ENCODE data around the gene CD44. TPM values are rescaled to one million over a fixed set of nuclear protein-coding genes. Genes with fewer than 3 reads are reported as not detected.

Gene CD44
- polyA plus RNA-seq, 1 donor from 2014 or later: 0.77 TPM

- TF ChIP-seq CTCF (IDR thresholded peaks at IDR 0.05; ENCODE audit: poor library complexity, severe bottlenecking): no peak
- TF ChIP-seq EP300 (conservative IDR thresholded peaks at IDR 0.05; ENCODE audit: poor library complexity, severe bottlenecking): no peak
- no peak for TF ChIP-seq POLR2AphosphoS5 (IDR thresholded peaks at IDR 0.05)
- TF ChIP-seq REST (IDR thresholded peaks at IDR 0.05; ENCODE audit: borderline replicate concordance): no peak
- TF ChIP-seq EZH2 (IDR thresholded peaks at IDR 0.05; ENCODE audit: borderline replicate concordance, insufficient read depth, low read length, poor library complexity, severe bottlenecking): no peak
- no peak for TF ChIP-seq SMC3 (conservative IDR thresholded peaks at IDR 0.05; ENCODE audit: poor library complexity)
- no peak for TF ChIP-seq TAF1 (IDR thresholded peaks at IDR 0.05; ENCODE audit: low read depth)
- TF ChIP-seq MXI1 (conservative IDR thresholded peaks at IDR 0.05; ENCODE audit: poor library complexity, severe bottlenecking): no peak
- no peak for TF ChIP-seq RAD21 (conservative IDR thresholded peaks at IDR 0.05)
- H2AFZ ChIP-seq (ENCODE audit: low read depth, low read length): no peak overlapping the region
Observed at GRCh38 chr11:35245786-35246185, 106.8 kb downstream of the CD44 start.

GRCh38 chr11:35246745-35247144 lies 107.8 kb downstream of the CD44 start:
- Histone ChIP-seq H3K9me2 (ENCODE audit: insufficient read depth, low read length) (no peaks in the 10 kb centered on the region), H3K27me3 (ENCODE audit: insufficient read depth, low read depth, low read length) (no peaks in the 10 kb centered on the region), H3K79me2 (replicated peaks; ENCODE audit: insufficient read depth, low read length) (no peaks in the 10 kb centered on the region), H3F3A (ENCODE audit: insufficient read depth, low read length, poor library complexity, severe bottlenecking) (no peaks in the 10 kb centered on the region), H3K27ac (ENCODE audit: low read length) (no peak overlapping the region), H4K20me1 (ENCODE audit: insufficient read depth) (no peaks in the 10 kb centered on the region), H3K9ac (ENCODE audit: low read length) (no peak overlapping the region), H3K4me2 (ENCODE audit: low read length) (no peak overlapping the region), H2AFZ (ENCODE audit: low read depth, low read length) (no peak overlapping the region), H3K4me3 (ENCODE audit: low read length) (no peak overlapping the region), H3K36me3 (ENCODE audit: insufficient read depth, low read length) (peaks cover 11% of the 10 kb centered on the region), H3K9me3 (ENCODE audit: low read length) (no peaks in the 10 kb centered on the region)
- TF ChIP-seq POLR2AphosphoS5 (IDR thresholded peaks at IDR 0.05) (no peak), CTCF (IDR thresholded peaks at IDR 0.05; ENCODE audit: poor library complexity, severe bottlenecking) (no peak), SMC3 (conservative IDR thresholded peaks at IDR 0.05; ENCODE audit: poor library complexity) (no peak), RAD21 (conservative IDR thresholded peaks at IDR 0.05) (no peak), EZH2 (IDR thresholded peaks at IDR 0.05; ENCODE audit: borderline replicate concordance, insufficient read depth, low read length, poor library complexity, severe bottlenecking) (no peak), EP300 (conservative IDR thresholded peaks at IDR 0.05; ENCODE audit: poor library complexity, severe bottlenecking) (no peak), MXI1 (conservative IDR thresholded peaks at IDR 0.05; ENCODE audit: poor library complexity, severe bottlenecking) (no peak), TAF1 (IDR thresholded peaks at IDR 0.05; ENCODE audit: low read depth) (no peak), REST (IDR thresholded peaks at IDR 0.05; ENCODE audit: borderline replicate concordance) (no peak)

More at GRCh38 chr11:35245786-35246185, 106.8 kb downstream of the CD44 start:
- no peaks in the 10 kb centered on the region for H3F3A ChIP-seq (ENCODE audit: insufficient read depth, low read length, poor library complexity, severe bottlenecking)
- H3K79me2 ChIP-seq (replicated peaks; ENCODE audit: insufficient read depth, low read length): no peaks in the 10 kb centered on the region
- H3K27ac ChIP-seq (ENCODE audit: low read length): no peak overlapping the region
- H3K36me3 ChIP-seq (ENCODE audit: insufficient read depth, low read length): peaks cover 6% of the 10 kb centered on the region
- H3K9me3 ChIP-seq (ENCODE audit: low read length): no peaks in the 10 kb centered on the region
- H3K9me2 ChIP-seq (ENCODE audit: insufficient read depth, low read length): no peaks in the 10 kb centered on the region
- no peaks in the 10 kb centered on the region for H4K20me1 ChIP-seq (ENCODE audit: insufficient read depth)
- H3K27me3 ChIP-seq (ENCODE audit: insufficient read depth, low read depth, low read length): no peaks in the 10 kb centered on the region
- no peak overlapping the region for H3K9ac ChIP-seq (ENCODE audit: low read length)
- H3K4me2 ChIP-seq (ENCODE audit: low read length): no peak overlapping the region
- no peak overlapping the region for H3K4me3 ChIP-seq (ENCODE audit: low read length)
